Activated CD8-positive, alpha-beta memory T cell treated with anti-CD3 and anti-CD28 coated beads, Interleukin-2, amount 10 ng/mL, durations not matched to agents 7 days and 5 days (primary cell): ENCODE results near the gene NLRP1. TPM values are rescaled to one million over a fixed set of nuclear protein-coding genes. Genes with fewer than 3 reads are reported as not detected.

ENCODE experiments used
- ATAC-seq: fragments of 150-1000 bp; cut with Tn5 transposase; one replicate; pipeline ENCODE4 v1.10.0; 2021; ENCODE audit warnings: moderate library complexity
- CTCF ChIA-PET: fragments of 350-600 bp; sonication (Branson Sonifier 250); formaldehyde crosslinking; loops from one replicate; lab custom pipeline; 2021; ENCODE audit warnings: antibody characterized with exemption; lab: Charles Lee
- DNase-seq: peaks from one replicate; pipeline ENCODE4 v3.0.0-alpha.2; 2020
- H3K27ac Mint-ChIP-seq: one replicate; pipeline ENCODE4 v1.8.0; 2021; ENCODE audit warnings: mild to moderate bottlenecking, mixed read lengths
- H3K27me3 Mint-ChIP-seq: one replicate; pipeline ENCODE4 v1.8.0; 2021; ENCODE audit warnings: mixed read lengths
- H3K36me3 Mint-ChIP-seq: one replicate; pipeline ENCODE4 v1.8.0; 2021; ENCODE audit warnings: mild to moderate bottlenecking, mixed read lengths
- H3K4me1 Mint-ChIP-seq: one replicate; pipeline ENCODE4 v1.8.0; 2021; ENCODE audit warnings: mixed read lengths
- H3K4me3 Mint-ChIP-seq: one replicate; pipeline ENCODE4 v1.8.0; 2021; ENCODE audit warnings: mild to moderate bottlenecking, moderate library complexity, mixed read lengths
- H3K9me3 Mint-ChIP-seq: one replicate; pipeline ENCODE4 v1.8.0; 2022; ENCODE audit warnings: low read depth, mixed read lengths
- total RNA-seq, 2 experiments: library from RNA; stranded (reverse); gene quantifications; one replicate each; pipeline ENCODE4 v1.2.3, GENCODE V29; 2021

NLRP1 gene
- total RNA-seq, 2 experiments from 2014 or later = 39.1 to 66.6 TPM

GRCh38 chr17:5513628-5514027, 70.7 kb downstream of the NLRP1 start:
- peak overlapping the region; percentile 56 for H3K27ac Mint-ChIP-seq
- DNase-seq = no peak

GRCh38 chr17:5511401-5512225, 72.7 kb downstream of the NLRP1 start:
- ATAC-seq (peak; percentile 40), DNase-seq (no peak)
- Mint-ChIP-seq H3K4me3 (no peak overlapping the region), H3K27me3 (no peaks in the 10 kb centered on the region), H3K9me3 (no peaks in the 10 kb centered on the region), H3K27ac (no peak overlapping the region), H3K4me1 (peaks cover 33% of the 10 kb centered on the region), H3K36me3 (peaks cover 43% of the 10 kb centered on the region)
- CTCF ChIA-PET = interaction anchor here (1.5 kb wide), 1 partner anchor 43 kb away, joined by 4 read pairs; no protein-coding TSS in a partner anchor

More at GRCh38 chr17:5513628-5514027, 70.7 kb downstream of the NLRP1 start:
- Mint-ChIP-seq H3K4me1 (peaks cover 33% of the 10 kb centered on the region), H3K9me3 (no peaks in the 10 kb centered on the region), H3K4me3 (no peak overlapping the region), H3K27me3 (no peaks in the 10 kb centered on the region), H3K36me3 (peaks cover 47% of the 10 kb centered on the region)
- CTCF ChIA-PET = no interaction called here
- ATAC-seq = peak; percentile 83

GRCh38 chr17:5510771-5511170, 73.5 kb downstream of the NLRP1 start:
- peaks cover 33% of the 10 kb centered on the region for H3K4me1 Mint-ChIP-seq
- ATAC-seq = no peak
- no peaks in the 10 kb centered on the region for H3K27me3 Mint-ChIP-seq
- H3K36me3 Mint-ChIP-seq = peaks cover 40% of the 10 kb centered on the region
- no peak for DNase-seq
- no peaks in the 10 kb centered on the region for H3K9me3 Mint-ChIP-seq
- H3K27ac Mint-ChIP-seq = no peak overlapping the region
- CTCF ChIA-PET = interaction anchor here (1.5 kb wide), 1 partner anchor 42 kb away, joined by 4 read pairs; no protein-coding TSS in a partner anchor
- H3K4me3 Mint-ChIP-seq = no peak overlapping the region

- no peak overlapping the region for H3K4me3 Mint-ChIP-seq
- no peaks in the 10 kb centered on the region for H3K9me3 Mint-ChIP-seq
- H3K4me1 Mint-ChIP-seq = peaks cover 32% of the 10 kb centered on the region
- no peaks in the 10 kb centered on the region for H3K27me3 Mint-ChIP-seq
- DNase-seq (no peak), ATAC-seq (no peak)
- CTCF ChIA-PET = no interaction called here
- H3K36me3 Mint-ChIP-seq = peaks cover 31% of the 10 kb centered on the region
- no peak overlapping the region for H3K27ac Mint-ChIP-seq
Measured at GRCh38 chr17:5509482-5509881, 74.8 kb downstream of the NLRP1 start.

- CTCF ChIA-PET = no interaction called here
- peaks cover 26% of the 10 kb centered on the region for H3K36me3 Mint-ChIP-seq
- DNase-seq (no peak), ATAC-seq (no peak)
- H3K4me3 Mint-ChIP-seq = no peak overlapping the region
- H3K9me3 Mint-ChIP-seq = no peaks in the 10 kb centered on the region
- H3K4me1 Mint-ChIP-seq = peaks cover 26% of the 10 kb centered on the region
- no peak overlapping the region for H3K27ac Mint-ChIP-seq
- no peaks in the 10 kb centered on the region for H3K27me3 Mint-ChIP-seq
Measured at GRCh38 chr17:5508810-5509209, 75.5 kb downstream of the NLRP1 start.

- Mint-ChIP-seq H3K27ac (no peak overlapping the region), H3K27me3 (no peaks in the 10 kb centered on the region)
- CTCF ChIA-PET = interaction anchor here (1.1 kb wide), 1 partner anchor 11 kb away, joined by 3 read pairs; no protein-coding TSS in a partner anchor
Measured at GRCh38 chr17:5506307-5506706, 78.0 kb downstream of the NLRP1 start.

GRCh38 chr17:5502552-5502951, 81.8 kb downstream of the NLRP1 start:
- Mint-ChIP-seq H3K27me3 (no peaks in the 10 kb centered on the region), H3K27ac (no peak overlapping the region), H3K9me3 (no peaks in the 10 kb centered on the region), H3K4me3 (no peak overlapping the region), H3K4me1 (peaks cover 16% of the 10 kb centered on the region), H3K36me3 (peaks cover 10% of the 10 kb centered on the region)
- DNase-seq = no peak
- ATAC-seq = no peak
- CTCF ChIA-PET = no interaction called here

More at GRCh38 chr17:5506307-5506706, 78.0 kb downstream of the NLRP1 start:
- DNase-seq (no peak), ATAC-seq (no peak)
- H3K4me1 Mint-ChIP-seq = peaks cover 5% of the 10 kb centered on the region
- H3K9me3 Mint-ChIP-seq = no peaks in the 10 kb centered on the region
- peaks cover 14% of the 10 kb centered on the region for H3K36me3 Mint-ChIP-seq
- H3K4me3 Mint-ChIP-seq = no peak overlapping the region

GRCh38 chr17:5501685-5502084, 82.6 kb downstream of the NLRP1 start:
- Mint-ChIP-seq H3K4me3 (peak overlapping the region; percentile 2), H3K9me3 (no peaks in the 10 kb centered on the region), H3K36me3 (peaks cover 13% of the 10 kb centered on the region), H3K27ac (no peak overlapping the region), H3K27me3 (no peaks in the 10 kb centered on the region), H3K4me1 (peaks cover 16% of the 10 kb centered on the region)
- ATAC-seq (no peak), DNase-seq (no peak)
- CTCF ChIA-PET = interaction anchor here (2.0 kb wide), 1 partner anchor 25 kb away, joined by 4 read pairs; no protein-coding TSS in a partner anchor

- ATAC-seq (peak; percentile 93), DNase-seq (peak; percentile 86)
- Mint-ChIP-seq H3K27ac (no peak overlapping the region), H3K4me3 (peak overlapping the region; percentile 80), H3K4me1 (peaks cover 16% of the 10 kb centered on the region), H3K27me3 (no peaks in the 10 kb centered on the region), H3K36me3 (peaks cover 10% of the 10 kb centered on the region), H3K9me3 (no peaks in the 10 kb centered on the region)
- CTCF ChIA-PET = interaction anchor here (1.3 to 2.5 kb wide), 3 partner anchors 12 to 26 kb away, joined by 3 to 14 read pairs (median 4); partner anchors contain the start of genes DERL2 and MIS12
Measured at GRCh38 chr17:5500589-5501391, 83.5 kb downstream of the NLRP1 start.

- ATAC-seq (no peak), DNase-seq (no peak)
- Mint-ChIP-seq H3K27ac (no peak overlapping the region), H3K4me1 (peaks cover 16% of the 10 kb centered on the region), H3K27me3 (no peaks in the 10 kb centered on the region), H3K36me3 (peaks cover 10% of the 10 kb centered on the region), H3K9me3 (no peaks in the 10 kb centered on the region), H3K4me3 (peak overlapping the region; percentile 80)
- CTCF ChIA-PET = interaction anchor here (1.3 to 2.5 kb wide), 3 partner anchors 12 to 27 kb away, joined by 3 to 14 read pairs (median 4); partner anchors contain the start of genes DERL2 and MIS12
Measured at GRCh38 chr17:5500247-5500588, 84.1 kb downstream of the NLRP1 start.

- H3K4me3 Mint-ChIP-seq = peak overlapping the region; percentile 80
- CTCF ChIA-PET = interaction anchor here (1.3 to 2.5 kb wide), 3 partner anchors 11 to 27 kb away, joined by 3 to 14 read pairs (median 4); partner anchors contain the start of genes DERL2 and MIS12
Measured at GRCh38 chr17:5499476-5500231, 84.7 kb downstream of the NLRP1 start.

GRCh38 chr17:5492970-5493369, 91.3 kb downstream of the NLRP1 start:
- H3K36me3 Mint-ChIP-seq = peaks cover 33% of the 10 kb centered on the region
- no peaks in the 10 kb centered on the region for H3K27me3 Mint-ChIP-seq
- CTCF ChIA-PET = no interaction called here

More at GRCh38 chr17:5499476-5500231, 84.7 kb downstream of the NLRP1 start:
- Mint-ChIP-seq H3K27me3 (no peaks in the 10 kb centered on the region), H3K4me1 (peaks cover 16% of the 10 kb centered on the region), H3K36me3 (peaks cover 10% of the 10 kb centered on the region), H3K27ac (no peak overlapping the region), H3K9me3 (no peaks in the 10 kb centered on the region)
- DNase-seq (no peak), ATAC-seq (no peak)

More at GRCh38 chr17:5492970-5493369, 91.3 kb downstream of the NLRP1 start:
- Mint-ChIP-seq H3K27ac (no peak overlapping the region), H3K4me1 (peaks cover 11% of the 10 kb centered on the region), H3K9me3 (peaks cover 4% of the 10 kb centered on the region), H3K4me3 (no peak overlapping the region)
- no peak for DNase-seq
- no peak for ATAC-seq
